ENCODE measurements around the gene MRPS27. TPM values are rescaled to one million over a fixed set of nuclear protein-coding genes. Genes with fewer than 3 reads are reported as not detected.

The MRPS27 gene
- total RNA-seq, 1 experiment from 2014 or later: 61.2 TPM

DNA sequence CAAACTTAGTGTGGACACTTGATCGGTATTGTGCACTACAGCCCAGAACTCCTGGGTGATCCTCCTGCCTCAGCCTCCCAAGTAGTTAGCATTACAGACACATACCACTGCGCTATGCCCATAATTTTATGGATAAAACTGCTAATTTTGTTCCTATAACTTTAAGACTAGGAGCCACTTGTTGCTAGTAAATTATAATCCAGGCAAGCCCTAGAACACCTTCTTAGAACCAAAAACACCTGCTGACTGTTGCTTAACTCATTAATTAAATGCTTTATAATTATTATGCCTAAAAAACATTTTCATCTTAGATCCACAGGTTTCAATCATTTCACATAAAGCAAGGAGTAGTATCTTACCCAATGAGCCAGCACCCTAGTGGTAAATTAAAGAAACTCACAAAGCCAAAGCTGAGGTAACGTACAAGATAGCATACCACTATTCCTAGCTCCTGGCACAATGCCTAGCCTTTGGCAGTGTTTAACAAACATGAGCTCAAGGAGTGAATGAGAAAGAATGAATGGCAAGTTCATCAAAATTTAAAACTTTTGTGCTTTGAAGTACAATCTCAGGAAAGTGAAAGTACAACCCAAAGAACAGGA is 5.4 kb downstream of the MRPS27 start:
- peaks cover 38% of the 10 kb centered on the region for H3K36me3 Mint-ChIP-seq (ENCODE audit: insufficient read depth, unreplicated experiment)
- H3K27ac Mint-ChIP-seq (ENCODE audit: unreplicated experiment): no peak overlapping the region
- intact Hi-C loops (cut with micrococcal nuclease; ENCODE audit: unreplicated experiment): no loop called here
- no TSS peak for BruUV-seq (replicated peaks)
- CTCF ChIA-PET: interaction anchor here (0.8 kb wide), 1 partner anchor 30 kb away, joined by 3 read pairs; no protein-coding TSS in a partner anchor
- H3K4me1 Mint-ChIP-seq (ENCODE audit: low read depth, unreplicated experiment): peaks cover 8% of the 10 kb centered on the region
- no peaks in the 10 kb centered on the region for H3K27me3 Mint-ChIP-seq (ENCODE audit: unreplicated experiment)
- no peak overlapping the region for H3K4me3 Mint-ChIP-seq (ENCODE audit: low read depth, unreplicated experiment)
- peak; percentile 57 for DNase-seq
- no peaks in the 10 kb centered on the region for H3K9me3 Mint-ChIP-seq (ENCODE audit: low read depth, unreplicated experiment)
- TF ChIP-seq, protein P1, sequence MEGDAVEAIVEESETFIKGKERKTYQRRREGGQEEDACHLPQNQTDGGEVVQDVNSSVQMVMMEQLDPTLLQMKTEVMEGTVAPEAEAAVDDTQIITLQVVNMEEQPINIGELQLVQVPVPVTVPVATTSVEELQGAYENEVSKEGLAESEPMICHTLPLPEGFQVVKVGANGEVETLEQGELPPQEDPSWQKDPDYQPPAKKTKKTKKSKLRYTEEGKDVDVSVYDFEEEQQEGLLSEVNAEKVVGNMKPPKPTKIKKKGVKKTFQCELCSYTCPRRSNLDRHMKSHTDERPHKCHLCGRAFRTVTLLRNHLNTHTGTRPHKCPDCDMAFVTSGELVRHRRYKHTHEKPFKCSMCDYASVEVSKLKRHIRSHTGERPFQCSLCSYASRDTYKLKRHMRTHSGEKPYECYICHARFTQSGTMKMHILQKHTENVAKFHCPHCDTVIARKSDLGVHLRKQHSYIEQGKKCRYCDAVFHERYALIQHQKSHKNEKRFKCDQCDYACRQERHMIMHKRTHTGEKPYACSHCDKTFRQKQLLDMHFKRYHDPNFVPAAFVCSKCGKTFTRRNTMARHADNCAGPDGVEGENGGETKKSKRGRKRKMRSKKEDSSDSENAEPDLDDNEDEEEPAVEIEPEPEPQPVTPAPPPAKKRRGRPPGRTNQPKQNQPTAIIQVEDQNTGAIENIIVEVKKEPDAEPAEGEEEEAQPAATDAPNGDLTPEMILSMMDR (IDR thresholded peaks at IDR 0.05; ENCODE audit: unreplicated experiment): no peak

DNA sequence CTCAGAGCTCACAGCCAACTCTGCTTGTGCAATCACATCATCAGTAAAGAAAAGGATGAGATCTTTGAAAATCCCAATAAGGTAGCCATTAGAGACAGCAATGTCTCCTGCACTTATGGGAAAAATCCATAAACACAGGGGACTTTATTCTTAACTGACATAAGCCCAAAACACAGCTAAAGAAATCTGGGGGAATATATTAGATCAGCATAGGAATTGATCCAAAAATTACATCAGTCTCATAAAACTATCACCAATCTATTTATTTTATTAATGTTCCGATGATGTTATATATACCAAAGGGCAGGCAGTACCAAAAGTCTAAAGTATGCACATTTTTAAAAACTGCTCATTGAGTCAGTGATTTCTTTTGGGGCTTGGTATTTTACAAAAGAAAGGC is 6.9 kb downstream of the MRPS27 start:
- TF ChIP-seq, protein P1 (IDR thresholded peaks at IDR 0.05; ENCODE audit: unreplicated experiment): no peak

DNA sequence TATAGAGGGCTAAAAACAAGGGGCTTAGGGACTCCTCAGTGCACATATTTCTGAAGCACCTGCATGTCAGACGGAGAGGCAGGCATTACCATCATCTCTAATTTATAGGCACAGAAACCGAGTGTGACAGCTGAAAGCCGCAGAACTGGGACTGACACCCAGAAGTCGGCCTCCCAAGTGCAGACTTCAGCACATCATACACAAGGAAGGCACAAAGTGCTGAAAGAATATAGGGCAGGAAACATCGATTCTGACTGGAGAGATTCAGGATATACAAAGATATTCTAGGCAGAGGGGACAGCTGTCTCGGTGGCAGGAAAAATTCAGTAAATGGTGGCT is 11.2 kb downstream of the MRPS27 start:
- no TSS peak for BruUV-seq (replicated peaks)
- H3K27me3 Mint-ChIP-seq (ENCODE audit: unreplicated experiment): no peaks in the 10 kb centered on the region
- intact Hi-C loops (cut with micrococcal nuclease; ENCODE audit: unreplicated experiment): loop anchor here (10.0 kb wide), 1 partner anchor 174 kb away; no protein-coding TSS in a partner anchor
- no peaks in the 10 kb centered on the region for H3K9me3 Mint-ChIP-seq (ENCODE audit: low read depth, unreplicated experiment)
- H3K4me3 Mint-ChIP-seq (ENCODE audit: low read depth, unreplicated experiment): peak overlapping the region; percentile 79
- DNase-seq: no peak
- peaks cover 16% of the 10 kb centered on the region for H3K4me1 Mint-ChIP-seq (ENCODE audit: low read depth, unreplicated experiment)
- TF ChIP-seq, protein P1 (IDR thresholded peaks at IDR 0.05; ENCODE audit: unreplicated experiment): no peak
- peak overlapping the region; percentile 98 for H3K27ac Mint-ChIP-seq (ENCODE audit: unreplicated experiment)
- CTCF ChIA-PET: interaction anchor here (0.6 to 2.0 kb wide), 12 partner anchors 9 to 571 kb away, joined by 3 to 12 read pairs (median 4); partner anchors contain the start of genes MRPS27 and PTCD2
- peaks cover 48% of the 10 kb centered on the region for H3K36me3 Mint-ChIP-seq (ENCODE audit: insufficient read depth, unreplicated experiment)

More for the DNA sequence above, 6.9 kb downstream of the MRPS27 start:
- CTCF ChIA-PET: interaction anchor here (0.5 kb wide), 1 partner anchor 21 kb away, joined by 3 read pairs; no protein-coding TSS in a partner anchor
- H3K4me3 Mint-ChIP-seq (ENCODE audit: low read depth, unreplicated experiment): no peak overlapping the region
- peaks cover 39% of the 10 kb centered on the region for H3K36me3 Mint-ChIP-seq (ENCODE audit: insufficient read depth, unreplicated experiment)
- H3K9me3 Mint-ChIP-seq (ENCODE audit: low read depth, unreplicated experiment): no peaks in the 10 kb centered on the region
- no peak overlapping the region for H3K27ac Mint-ChIP-seq (ENCODE audit: unreplicated experiment)
- intact Hi-C loops (cut with micrococcal nuclease; ENCODE audit: unreplicated experiment): no loop called here
- peaks cover 7% of the 10 kb centered on the region for H3K4me1 Mint-ChIP-seq (ENCODE audit: low read depth, unreplicated experiment)
- no TSS peak for BruUV-seq (replicated peaks)
- no peak for DNase-seq
- H3K27me3 Mint-ChIP-seq (ENCODE audit: unreplicated experiment): no peaks in the 10 kb centered on the region

DNA sequence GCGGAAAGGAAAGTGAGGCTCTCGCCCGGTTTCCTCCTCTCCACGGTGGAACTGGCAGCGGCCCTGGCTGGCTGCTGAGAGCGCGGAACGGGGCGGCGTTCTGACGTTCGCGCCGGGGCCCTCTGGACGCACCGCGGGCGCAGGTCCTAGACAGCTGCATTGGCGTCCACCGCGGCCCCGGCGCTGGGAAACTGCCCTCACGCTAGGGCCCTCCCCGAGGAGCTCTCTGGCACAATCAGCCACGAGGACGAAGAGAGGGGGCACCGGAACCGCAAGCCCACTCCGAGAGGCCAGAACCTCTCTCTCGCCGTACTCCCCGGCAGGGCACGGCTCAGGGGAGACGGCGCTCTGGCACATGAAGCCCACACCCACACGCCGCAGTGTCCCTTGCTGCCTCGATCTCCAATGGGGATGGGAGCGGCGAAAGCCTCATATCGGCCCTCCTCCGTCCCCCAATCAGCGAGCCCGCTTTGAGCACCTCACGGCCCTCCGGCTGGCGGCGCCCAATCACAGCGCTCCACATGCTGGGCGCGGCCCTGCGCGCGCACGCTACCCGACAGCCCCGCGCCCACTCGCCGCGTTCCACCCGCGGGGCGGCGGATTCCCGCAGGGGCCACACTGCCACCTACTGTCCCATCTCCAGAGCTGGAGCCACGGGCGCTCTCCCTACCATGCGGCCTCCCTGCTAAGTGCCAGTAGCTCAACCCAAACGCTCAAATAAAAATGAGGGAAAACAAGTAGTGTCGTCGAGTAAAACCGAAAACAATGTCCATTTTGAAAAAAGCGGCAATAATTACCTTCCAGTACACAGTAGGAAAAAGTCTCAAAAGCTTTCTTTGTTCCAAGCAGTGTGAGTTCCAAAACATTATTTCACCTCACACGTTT is 11.8 kb downstream of the MRPS27 start:
- Mint-ChIP-seq H3K27me3 (ENCODE audit: unreplicated experiment) (no peaks in the 10 kb centered on the region), H3K4me3 (ENCODE audit: low read depth, unreplicated experiment) (peak overlapping the region; percentile 79), H3K9me3 (ENCODE audit: low read depth, unreplicated experiment) (no peaks in the 10 kb centered on the region), H3K27ac (ENCODE audit: unreplicated experiment) (peak overlapping the region; percentile 98), H3K36me3 (ENCODE audit: insufficient read depth, unreplicated experiment) (peaks cover 48% of the 10 kb centered on the region), H3K4me1 (ENCODE audit: low read depth, unreplicated experiment) (peaks cover 16% of the 10 kb centered on the region)
- intact Hi-C loops (cut with micrococcal nuclease; ENCODE audit: unreplicated experiment): loop anchor here (10.0 kb wide), 1 partner anchor 173 kb away; no protein-coding TSS in a partner anchor
- CTCF ChIA-PET: interaction anchor here (0.6 to 2.0 kb wide), 13 partner anchors 9 to 570 kb away, joined by 3 to 12 read pairs (median 4); partner anchors contain the start of genes MRPS27 and PTCD2
- DNase-seq: peak; percentile 96
- TF ChIP-seq, protein P1 (IDR thresholded peaks at IDR 0.05; ENCODE audit: unreplicated experiment): peak; percentile 77
- BruUV-seq (replicated peaks): TSS peak; percentile 65

All from Calu3 (cell line).